ENCODE measurements around the gene C1QL1.

DNA sequence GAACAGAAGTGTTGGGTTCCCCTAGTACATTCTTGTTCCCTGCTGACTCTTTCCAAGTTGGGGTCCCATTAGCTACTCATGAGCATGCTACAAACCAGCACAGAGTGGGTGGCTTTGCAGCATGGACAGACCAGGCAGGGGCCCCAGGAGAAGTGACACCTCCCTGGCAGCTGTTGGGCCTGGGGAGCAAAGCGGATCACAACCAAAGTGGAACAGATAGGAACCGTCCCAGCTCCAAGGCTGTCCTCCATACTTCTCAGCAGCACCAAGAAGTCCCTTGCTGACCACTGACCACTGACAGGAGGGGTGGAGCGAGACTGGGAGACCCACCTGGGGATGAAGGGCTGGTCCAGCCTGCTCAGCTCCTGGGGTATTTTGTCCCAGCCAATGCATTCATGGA lies 40.4 kb downstream of the C1QL1 start:
- TF ChIP-seq, protein P1, sequence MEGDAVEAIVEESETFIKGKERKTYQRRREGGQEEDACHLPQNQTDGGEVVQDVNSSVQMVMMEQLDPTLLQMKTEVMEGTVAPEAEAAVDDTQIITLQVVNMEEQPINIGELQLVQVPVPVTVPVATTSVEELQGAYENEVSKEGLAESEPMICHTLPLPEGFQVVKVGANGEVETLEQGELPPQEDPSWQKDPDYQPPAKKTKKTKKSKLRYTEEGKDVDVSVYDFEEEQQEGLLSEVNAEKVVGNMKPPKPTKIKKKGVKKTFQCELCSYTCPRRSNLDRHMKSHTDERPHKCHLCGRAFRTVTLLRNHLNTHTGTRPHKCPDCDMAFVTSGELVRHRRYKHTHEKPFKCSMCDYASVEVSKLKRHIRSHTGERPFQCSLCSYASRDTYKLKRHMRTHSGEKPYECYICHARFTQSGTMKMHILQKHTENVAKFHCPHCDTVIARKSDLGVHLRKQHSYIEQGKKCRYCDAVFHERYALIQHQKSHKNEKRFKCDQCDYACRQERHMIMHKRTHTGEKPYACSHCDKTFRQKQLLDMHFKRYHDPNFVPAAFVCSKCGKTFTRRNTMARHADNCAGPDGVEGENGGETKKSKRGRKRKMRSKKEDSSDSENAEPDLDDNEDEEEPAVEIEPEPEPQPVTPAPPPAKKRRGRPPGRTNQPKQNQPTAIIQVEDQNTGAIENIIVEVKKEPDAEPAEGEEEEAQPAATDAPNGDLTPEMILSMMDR (IDR thresholded peaks at IDR 0.05; ENCODE audit: poor library complexity): no peak
- TF ChIP-seq EZH2 (IDR thresholded peaks at IDR 0.05; ENCODE audit: borderline replicate concordance) (no peak), EZH2phosphoT487 (IDR thresholded peaks at IDR 0.05; ENCODE audit: low read depth, severe bottlenecking, unreplicated experiment) (no peak)
